ENCODE results near the gene C11orf58. TPM values are rescaled to one million over a fixed set of nuclear protein-coding genes. Genes with fewer than 3 reads are reported as not detected.
A peak's percentile ranks its signal among the peaks of the same experiment; 100 is the strongest.

C11orf58 gene
- total RNA-seq, 1 experiment from 2014 or later, result 144 TPM

DNA sequence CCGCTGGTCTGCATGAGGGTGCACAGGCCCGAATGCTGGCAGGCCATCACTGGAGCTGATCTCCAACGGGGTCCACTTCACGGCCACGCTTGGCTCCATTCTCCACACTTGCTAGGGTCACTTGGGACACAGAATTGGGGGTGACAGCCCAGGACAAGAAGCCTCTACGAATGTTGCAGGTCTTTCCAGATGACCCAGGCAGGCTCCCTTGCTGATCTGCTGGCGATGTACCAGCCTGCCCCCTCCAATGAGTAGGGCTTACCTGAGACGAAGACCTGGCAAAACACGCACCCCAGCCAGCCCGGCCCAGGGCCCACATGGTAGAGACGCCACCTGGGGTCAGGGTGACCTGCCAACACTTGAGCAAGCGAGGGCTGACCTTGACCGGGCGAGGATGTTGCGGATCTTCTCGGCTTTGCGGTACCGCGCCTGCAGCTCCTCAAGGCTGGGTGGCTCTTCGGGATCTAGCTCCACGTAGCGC is 44.9 kb downstream of the C11orf58 start:
- DNase-seq (ENCODE audit: extremely low read depth, low read depth), result no peak

DNA sequence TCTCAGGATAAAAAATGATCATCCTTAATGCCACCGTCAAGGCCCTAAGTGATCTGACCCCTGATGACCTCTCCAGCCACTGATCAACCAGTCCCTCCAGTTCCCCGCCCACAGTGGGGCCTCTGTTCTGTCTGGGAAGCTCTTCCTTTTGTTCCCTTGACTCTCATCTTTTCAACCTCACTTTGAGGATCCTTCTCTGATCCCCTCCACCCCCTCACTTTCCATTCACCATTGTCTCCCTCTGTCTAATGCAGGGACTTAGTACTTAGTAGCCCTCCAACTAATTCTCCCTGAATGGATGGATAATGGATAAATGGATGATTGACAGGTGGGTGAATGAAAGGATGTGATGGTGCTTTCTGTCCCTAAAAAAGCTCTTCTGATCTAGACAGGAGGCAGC is 45.6 kb downstream of the C11orf58 start:
- no peak for DNase-seq (ENCODE audit: extremely low read depth, low read depth)

DNA sequence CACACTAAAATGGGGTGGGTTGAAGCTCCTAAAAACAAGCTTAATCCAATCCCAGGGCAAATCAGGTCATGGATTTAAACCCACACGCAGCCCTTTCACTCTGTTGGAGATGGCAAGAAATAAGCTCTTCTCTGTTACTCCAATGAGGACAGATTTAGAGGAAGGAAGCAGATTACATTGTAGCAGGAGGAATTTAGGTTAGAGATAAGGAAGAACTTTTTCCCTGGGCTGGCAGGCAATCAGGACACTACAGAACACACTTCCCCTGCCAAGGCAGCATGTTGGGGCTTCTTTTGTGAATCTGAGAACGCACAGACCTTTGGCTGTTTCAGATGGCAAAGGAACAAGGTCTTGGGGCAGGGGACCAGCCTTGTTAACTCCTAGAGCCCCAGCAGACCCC is 46.2 kb downstream of the C11orf58 start:
- no peak for DNase-seq (ENCODE audit: extremely low read depth, low read depth)

DNA sequence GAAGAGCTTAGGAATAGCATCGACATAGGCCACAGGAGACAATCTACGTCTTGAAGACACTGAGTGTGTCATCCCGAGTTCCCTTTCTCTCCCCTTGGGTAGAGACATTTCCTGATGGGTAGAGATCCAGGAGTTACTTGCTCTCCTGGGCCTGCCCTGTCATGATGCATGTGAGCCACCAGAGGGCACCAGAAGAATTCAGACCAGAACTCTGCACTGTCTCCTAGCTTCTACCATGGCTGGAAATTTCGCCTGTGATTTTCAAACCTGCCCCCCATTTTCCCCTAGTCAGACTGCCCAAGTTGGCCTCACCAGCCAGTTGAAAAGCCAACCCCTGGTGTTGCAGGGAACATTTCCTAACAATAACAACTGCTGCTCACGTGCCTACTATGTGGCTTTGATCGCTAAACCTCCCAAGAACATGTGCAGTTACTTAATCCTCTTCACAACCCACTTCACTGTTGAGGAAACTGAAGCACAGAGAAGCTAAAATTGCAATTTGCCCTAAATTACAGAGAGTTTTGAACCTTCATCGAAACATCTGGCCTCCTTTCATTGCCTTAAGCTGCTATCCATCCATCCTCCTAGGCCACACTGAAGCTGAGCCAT is 47.2 kb downstream of the C11orf58 start:
- peak; percentile 63 for DNase-seq (ENCODE audit: extremely low read depth, low read depth)

DNA sequence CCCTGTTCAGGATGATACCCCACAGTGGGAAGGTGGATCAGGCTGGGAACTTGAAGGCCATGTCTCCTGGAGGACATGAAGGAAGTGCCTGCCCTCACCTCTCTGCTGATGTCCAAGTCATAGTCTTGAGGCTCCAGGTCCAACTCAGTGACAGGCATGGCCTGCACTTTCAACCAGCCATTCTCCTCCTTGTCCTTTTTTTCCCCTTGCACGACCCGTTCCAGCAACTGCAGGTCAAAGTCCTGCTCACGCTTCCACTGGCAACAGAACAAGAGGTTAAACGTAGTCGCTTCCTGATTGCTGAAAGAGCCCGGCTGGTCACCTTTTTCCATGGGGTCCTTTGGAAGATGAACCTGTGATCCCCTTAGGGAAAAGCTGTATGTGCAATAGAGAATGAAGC is 47.7 kb downstream of the C11orf58 start:
- DNase-seq (ENCODE audit: extremely low read depth, low read depth), result no peak

DNA sequence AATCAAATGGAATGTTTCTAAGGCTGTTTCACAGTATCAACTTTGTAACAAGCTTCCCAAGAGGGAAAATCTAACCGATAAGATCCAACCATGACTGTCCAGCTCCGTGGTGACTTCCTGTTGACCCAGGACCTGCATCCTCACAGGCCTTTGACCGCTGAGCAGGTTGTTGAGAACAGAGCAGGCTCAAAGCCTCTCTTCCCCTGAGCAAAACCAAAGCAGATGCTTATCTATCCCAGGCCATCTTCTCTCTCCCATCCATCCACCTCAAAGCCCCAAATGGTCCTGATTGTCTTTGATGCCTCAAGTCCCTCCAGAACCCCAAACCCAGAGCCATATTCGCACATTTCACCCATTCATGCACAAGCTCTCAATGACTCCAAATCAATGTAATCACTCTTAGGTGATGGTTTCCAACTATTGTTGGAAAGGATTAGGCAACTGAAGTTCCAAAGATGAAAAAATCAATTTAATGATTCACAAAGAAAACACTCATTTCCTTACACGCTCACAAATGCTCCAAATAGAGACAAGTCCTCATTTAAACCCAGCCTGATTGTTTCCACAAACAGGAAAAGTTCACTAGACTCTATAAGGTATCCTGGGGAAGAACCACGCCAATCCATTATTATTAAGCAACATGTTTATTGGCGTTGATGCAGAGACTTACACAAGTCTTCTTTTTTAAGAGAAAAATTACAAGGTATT is 48.7 kb downstream of the C11orf58 start:
- DNase-seq (ENCODE audit: extremely low read depth, low read depth), result no peak

DNA sequence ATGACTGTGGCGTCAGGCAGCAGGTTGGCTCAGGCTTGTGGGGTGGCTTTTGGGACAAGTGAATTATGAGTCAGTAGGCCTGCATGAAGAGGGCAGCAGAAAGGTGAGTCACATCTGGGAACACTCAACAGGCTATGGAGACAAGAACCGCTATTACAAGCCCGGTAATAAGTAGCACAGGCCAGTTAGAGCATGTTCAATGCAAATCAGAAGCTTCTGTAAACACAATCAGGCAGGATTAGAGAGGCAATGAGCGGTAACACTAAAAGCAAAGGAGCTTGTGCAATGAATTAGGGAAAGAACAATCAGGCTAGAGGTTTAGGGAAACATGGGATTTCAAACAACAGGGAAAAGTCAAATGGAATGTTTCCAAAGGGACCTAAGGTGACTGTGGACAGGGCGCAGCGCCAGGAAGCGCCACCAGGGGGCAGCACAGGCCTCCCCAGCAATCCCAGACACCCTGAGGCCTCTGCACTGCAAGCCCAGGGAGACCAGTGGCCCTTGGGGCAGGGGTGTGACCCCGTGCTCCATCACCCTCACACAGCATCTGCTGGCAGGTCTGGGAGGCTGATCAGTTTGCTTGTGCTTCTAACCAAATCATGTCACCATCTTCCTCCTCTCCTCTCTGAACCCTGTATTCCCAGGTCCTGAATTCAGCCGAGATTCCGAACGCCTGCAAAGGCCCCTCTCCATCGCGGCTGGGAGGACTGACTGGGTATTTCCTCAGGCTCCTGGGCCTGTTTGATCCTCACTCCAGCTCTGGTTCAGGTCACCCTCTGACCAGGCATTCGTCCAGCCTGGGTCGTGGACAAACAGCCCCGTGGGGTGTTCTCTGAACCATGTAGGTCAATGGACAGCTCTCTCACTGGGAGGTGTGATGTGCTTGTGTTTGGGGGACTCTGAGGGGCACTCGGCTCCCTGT is 50.0 kb downstream of the C11orf58 start:
- peak; percentile 31 for DNase-seq (ENCODE audit: extremely low read depth, low read depth)

DNA sequence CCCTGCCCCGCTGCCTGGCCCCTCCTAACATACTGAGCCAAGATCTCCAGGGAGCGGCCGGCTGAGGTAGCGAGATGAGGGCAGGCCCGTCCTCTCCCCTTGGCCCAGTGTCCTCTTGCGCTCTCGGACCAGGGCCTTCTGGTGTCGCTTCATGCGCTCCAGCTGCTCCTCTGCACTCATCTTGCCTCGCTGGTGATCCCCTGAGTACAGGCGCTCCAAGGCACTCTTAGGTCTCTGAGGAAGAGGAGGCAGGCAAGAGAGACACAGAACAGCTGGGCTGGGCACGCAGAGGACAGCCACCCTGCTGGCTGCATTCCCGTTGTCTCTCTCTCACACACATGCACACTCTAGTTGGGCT is 50.6 kb downstream of the C11orf58 start:
- DNase-seq (ENCODE audit: extremely low read depth, low read depth), result no peak

DNA sequence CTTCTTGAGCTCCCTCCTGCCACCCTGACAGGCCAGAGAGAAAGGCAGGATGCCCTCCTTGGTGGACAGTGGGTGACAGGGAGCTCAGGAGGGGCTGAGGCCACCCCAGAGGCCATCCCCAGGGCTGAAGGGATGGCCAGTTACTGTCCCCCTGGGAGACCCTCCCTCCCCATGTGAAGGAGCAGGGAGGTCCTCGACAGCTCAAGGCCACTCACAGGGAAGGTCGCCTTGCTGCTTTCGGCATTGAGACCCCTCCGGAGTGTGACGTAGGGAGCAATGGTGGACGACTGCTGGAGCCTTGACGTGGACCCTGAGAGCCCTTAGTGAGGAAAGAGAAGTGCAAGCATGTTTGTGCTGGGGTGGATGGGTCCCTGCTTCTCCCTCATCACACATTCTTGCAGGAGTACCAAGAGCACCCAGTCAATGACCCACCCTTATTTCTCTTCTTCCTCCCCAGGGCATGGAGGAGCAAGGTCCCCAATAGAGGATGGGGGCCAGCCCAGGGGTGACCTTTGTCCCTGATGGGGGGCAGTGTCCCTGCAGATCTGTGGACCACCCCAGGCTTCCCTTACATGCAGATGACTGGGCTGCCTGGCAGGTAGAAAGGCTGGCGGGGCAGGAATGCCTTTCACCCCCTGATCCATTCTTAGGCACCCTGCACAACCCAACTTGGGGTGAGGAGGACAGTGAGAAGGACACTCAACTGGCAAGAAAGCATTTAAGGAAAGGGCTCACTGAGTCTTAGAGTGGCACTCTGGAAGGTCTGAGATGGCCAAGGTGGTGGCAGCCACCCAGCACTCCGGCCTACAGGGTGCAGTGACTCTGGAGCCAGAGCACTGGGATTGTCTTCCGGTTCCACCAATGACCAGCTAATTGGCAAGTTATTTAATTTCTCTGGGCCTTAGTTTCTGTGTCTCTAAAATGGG is 51.4 kb downstream of the C11orf58 start:
- no peak for DNase-seq (ENCODE audit: extremely low read depth, low read depth)

DNA sequence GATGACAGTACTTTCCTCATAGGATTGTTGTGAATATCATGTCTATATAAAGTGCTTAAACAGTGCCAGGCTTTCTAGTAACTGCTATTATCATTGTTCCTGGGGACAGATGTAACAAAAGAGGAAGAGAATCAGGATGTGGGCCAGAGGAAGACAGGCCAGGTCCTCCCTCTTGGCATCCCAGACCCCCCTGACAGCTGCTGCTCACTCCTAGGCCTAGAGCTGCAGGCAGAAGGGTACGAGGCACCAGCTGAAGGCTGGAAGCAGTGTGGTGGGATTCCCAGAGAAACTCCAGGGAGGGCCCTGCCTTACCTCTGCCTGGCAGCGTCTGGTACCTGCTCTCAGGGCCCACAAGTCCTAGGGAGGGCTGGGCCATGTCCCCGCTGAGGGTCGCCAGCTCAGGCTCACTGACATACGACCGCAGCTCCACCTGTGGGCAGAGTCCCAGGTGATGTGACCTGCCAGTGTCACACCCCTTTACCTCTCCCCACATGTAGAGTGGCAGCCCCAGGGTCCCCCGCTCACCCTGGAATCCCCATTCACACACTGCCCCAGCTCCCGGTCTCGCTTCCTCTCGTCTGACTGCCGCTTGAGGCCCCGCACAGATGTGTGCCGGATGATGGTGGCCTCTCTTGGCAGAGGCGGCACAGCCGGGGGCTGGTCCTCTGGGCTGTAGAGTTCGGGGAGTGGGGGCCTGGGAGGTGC is 52.2 kb downstream of the C11orf58 start:
- no peak for DNase-seq (ENCODE audit: extremely low read depth, low read depth)

DNA sequence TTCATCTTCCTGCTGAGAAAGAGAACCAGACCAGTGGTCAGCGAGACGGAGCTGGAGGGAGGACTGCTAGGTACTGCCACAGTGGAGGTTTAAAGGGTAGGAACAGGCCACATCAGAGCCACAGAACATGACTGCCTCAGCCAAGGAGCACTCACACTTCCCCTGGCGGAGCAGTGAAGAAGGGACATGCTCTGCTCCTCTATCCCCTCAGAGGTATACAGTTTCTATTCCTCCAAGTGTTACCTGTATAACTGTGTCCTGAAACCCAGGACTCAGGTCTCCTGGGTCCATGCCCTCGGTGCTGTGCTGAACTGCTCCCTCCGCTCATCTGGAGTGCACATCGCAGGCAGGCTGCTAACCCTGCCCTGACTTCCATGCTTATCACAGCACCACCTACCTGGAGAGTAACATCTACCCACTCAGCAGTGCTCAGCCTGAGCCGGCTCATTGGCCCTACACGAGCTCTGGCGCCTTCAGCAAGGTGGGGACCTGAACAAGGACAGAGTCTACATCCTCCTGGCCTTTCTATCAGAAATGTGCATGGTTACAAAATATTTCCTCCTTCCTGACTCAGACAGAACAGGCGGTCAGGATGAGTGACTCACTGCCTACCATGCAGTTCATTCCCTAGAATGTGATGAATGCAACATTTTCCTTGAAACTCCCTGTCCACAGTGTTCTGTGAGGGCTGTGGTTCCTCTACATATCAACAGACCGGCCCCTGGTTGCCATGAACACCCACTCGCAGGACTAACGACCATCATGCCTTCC is 52.9 kb downstream of the C11orf58 start:
- peak; percentile 38 for DNase-seq (ENCODE audit: extremely low read depth, low read depth)

DNA sequence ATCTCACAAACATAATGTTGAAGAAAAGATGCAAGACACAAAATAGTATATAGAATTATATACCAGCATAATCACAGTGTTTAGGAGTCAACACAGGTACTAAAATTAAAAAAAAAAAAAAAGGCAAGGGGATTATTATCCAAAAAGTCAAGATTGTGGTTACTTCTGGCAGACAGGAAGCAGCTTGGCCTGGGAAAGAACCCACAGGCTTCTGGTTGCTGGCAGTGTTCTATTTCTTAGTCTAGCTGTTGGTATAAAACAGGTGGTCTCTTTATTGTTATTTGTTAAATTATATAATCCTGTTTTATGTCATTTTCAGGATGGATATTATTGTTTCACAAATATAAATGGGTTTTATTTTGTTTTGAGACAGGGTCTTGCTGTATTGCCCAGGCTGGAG is 54.0 kb downstream of the C11orf58 start:
- DNase-seq (ENCODE audit: extremely low read depth, low read depth), result no peak

DNA sequence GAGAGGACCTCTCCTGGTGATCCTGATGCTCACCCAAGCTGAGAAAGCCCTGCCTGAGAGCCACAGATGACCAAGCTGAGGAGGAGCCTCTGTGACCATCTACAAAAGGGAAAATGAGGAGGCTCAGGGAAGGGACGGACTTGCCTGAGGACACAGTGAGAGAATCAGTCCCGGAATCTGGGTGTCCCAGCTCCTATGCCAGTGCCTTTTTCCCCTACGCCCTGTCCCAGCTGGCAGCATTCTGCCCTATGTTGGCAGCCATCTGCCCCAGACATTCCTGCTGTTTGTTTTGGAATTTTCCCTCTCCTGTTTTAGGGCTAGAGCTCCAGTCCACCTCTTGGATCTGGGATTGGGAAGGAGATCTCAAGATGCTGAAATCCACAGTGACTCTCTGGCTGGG is 54.6 kb downstream of the C11orf58 start:
- DNase-seq (ENCODE audit: extremely low read depth, low read depth), result no peak

DNA sequence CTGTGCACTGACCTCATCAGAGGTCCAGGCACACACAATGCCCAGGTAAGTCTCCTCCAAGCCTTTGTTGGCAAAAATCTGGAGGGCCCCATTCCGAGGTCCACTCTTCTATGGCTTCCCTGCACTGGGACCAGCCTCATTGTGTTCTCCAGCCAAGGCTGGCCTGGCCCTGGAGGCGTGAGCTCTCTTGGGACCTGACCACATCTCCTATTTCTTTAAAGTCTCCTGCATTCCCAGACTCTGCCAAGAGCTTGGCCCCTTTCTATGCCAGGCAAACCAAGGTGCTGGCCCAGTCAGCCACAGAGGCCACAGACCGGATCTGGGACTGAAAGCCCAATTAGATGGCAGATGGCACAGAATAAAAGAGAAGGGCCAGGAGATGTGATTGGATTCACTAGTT is 55.1 kb downstream of the C11orf58 start:
- DNase-seq (ENCODE audit: extremely low read depth, low read depth), result no peak

DNA sequence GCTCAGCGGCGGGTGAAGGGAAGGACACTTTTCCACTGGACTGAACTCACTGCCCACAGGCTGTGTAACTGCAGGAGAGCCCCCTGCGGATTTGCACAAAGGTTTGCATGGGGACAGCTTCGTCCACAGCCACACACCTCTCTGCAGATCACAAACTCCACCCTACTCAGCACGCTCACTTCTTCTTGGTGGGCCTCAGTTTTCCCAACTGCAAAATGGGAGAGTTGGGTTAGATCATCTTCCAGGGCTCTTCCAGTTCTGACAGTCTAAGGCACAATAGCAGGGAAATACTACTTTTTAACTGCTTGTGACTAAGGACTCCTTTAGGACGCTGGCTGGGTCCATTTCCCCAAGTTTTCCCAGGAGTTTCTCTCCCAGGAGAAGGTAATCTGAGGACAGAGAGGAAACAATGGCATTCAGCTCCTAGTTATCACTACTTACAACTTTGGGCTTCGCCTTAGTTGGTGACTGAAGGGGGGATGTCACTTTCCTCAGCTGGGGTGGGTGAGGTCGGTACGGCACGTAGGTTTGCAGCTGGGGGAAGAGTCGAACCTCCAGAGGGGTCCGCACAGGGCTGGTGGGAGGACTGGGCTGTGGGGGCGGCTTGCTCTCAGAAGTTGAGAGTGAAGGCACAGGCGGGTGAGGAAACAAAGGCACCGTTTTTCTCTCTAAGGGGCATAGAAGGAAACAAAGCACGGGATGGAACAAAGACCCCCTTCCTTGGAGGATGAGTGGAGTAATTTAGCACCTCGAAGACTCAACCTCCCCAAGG is 55.8 kb downstream of the C11orf58 start:
- DNase-seq (ENCODE audit: extremely low read depth, low read depth), result no peak

DNA sequence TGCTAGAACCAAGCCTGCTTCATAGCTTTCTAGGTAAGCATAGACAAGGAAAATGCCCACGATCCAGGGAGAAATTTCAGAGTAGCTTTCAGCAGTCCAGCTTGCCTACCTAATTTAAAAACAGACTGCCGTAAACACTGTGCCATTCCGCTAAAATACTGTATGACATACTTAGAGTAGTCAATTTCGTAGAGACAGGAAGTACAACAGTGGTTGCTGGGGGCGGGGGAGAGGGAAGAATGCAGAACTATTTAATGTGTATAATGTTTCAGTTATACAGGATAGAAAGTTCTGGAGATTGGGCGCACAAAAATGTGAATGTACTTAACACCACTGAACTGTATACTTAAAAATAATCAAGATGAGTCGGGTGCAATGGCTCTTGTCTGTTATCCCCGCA is 56.7 kb downstream of the C11orf58 start:
- DNase-seq (ENCODE audit: extremely low read depth, low read depth), result no peak

DNA sequence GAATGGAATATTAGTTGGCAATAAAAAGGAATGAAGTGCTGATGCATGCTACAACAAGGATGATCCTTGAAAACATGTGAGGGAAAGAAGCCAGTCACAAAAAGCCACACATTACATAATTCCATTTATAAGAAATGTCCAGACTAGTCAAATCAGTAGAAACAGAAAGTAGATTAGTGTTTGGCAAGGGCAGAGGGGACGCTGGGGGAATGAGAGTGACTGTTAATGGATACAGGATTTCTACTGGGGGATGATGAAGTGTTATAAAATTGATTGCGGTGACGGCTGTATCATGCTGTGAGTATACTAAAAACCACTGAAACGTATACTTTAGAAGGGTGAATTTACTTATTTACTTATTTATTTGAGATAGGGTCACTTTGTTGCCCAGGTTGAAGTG is 57.9 kb downstream of the C11orf58 start:
- DNase-seq (ENCODE audit: extremely low read depth, low read depth), result no peak

DNA sequence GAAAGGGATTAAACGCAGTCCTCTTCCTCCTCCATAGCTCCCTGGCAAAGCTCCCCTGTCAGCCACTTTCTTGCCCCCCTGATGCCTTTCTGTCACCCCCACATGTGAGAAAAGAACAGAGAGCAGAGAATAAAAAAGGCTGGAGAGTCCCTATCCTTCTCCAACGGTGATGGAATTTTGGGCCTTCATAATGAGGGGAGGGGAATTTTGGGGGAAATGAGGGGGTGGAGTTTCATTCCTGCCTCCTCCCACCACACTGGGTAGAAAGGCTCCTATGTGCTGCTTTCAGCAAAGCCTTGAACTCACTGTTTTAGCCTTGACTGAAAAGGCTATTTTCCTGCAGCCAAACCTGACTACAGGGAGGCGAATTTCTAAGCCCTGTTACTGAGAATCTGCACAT is 59.3 kb downstream of the C11orf58 start:
- DNase-seq (ENCODE audit: extremely low read depth, low read depth), result no peak

All from NCI-H460 (cell line).